Central memory CD8-positive, alpha-beta T cell (primary cell): ENCODE results near the gene FHL2.
"Not testable (repeated sequence)": the region's sequence is repeated elsewhere in the genome, so short reads cannot be mapped to it uniquely, and the experiment has no call there.

Experiments
- ATAC-seq: fragments of 150-1000 bp; cut with Tn5 transposase; replicated peaks from 2 replicates; pipeline ENCODE4 v1.10.0; 2022; ENCODE audit warnings: mild to moderate bottlenecking, moderate FRiP score, moderate number of reproducible peaks; ENCODE audit not compliant: poor library complexity, severe bottlenecking; ENCODE audit errors: extremely low read depth
- DNase-seq, 2 donors: peaks; one replicate each; pipeline ENCODE4 v3.0.0; 2021; ENCODE audit warnings: low spot score in 2 of 2
- H3K27ac Mint-ChIP-seq: one replicate; pipeline ENCODE4 v1.8.0; 2022; ENCODE audit warnings: low read depth, mild to moderate bottlenecking, moderate library complexity, mixed read lengths
- H3K27me3 Mint-ChIP-seq: one replicate; pipeline ENCODE4 v1.8.0; 2022; ENCODE audit warnings: mixed read lengths
- H3K36me3 Mint-ChIP-seq: one replicate; pipeline ENCODE4 v1.8.0; 2022; ENCODE audit warnings: mild to moderate bottlenecking, moderate library complexity, mixed read lengths; ENCODE audit not compliant: insufficient read depth
- H3K4me1 Mint-ChIP-seq: one replicate; pipeline ENCODE4 v1.8.0; 2022; ENCODE audit warnings: mixed read lengths
- H3K4me3 Mint-ChIP-seq: one replicate; pipeline ENCODE4 v1.8.0; 2022; ENCODE audit warnings: mild to moderate bottlenecking, moderate library complexity, mixed read lengths
- H3K9me3 Mint-ChIP-seq: one replicate; pipeline ENCODE4 v1.8.0; 2022; ENCODE audit warnings: mixed read lengths

Gene FHL2

DNA sequence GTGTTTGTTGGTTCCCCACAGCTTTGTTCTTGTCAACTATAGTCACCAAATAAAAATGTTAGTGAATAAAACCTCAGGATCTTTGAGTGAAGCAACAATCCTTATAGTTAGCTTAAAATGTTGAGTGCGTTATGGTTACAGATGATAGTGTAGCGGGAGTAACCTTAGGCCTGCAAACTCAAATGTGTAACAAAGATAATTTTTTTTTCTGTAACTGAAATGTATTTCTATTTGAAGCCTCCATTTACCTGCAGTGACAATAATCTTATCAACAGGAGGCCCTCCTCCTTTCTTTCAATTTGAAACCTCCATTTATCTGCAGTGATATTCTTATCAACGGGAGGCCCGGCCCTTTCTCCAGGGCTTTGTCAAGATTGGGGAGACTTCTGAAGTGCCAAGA is 64.6 kb downstream of the FHL2 start:
- H3K4me3 Mint-ChIP-seq, result no peak overlapping the region
- no peaks in the 10 kb centered on the region for H3K9me3 Mint-ChIP-seq
- no peak for DNase-seq
- H3K4me1 Mint-ChIP-seq, result peaks cover 24% of the 10 kb centered on the region
- H3K27ac Mint-ChIP-seq, result no peak overlapping the region
- no peaks in the 10 kb centered on the region for H3K27me3 Mint-ChIP-seq
- ATAC-seq, result no peak
- peaks cover 27% of the 10 kb centered on the region for H3K36me3 Mint-ChIP-seq

- peaks cover 13% of the 10 kb centered on the region for H3K36me3 Mint-ChIP-seq
- no peaks in the 10 kb centered on the region for H3K27me3 Mint-ChIP-seq
- peak overlapping the region; percentile 78 for H3K4me3 Mint-ChIP-seq
- DNase-seq (no peak), ATAC-seq (no peak)
- peaks cover 20% of the 10 kb centered on the region for H3K4me1 Mint-ChIP-seq
- H3K9me3 Mint-ChIP-seq, result no peaks in the 10 kb centered on the region
- peak overlapping the region; percentile 73 for H3K27ac Mint-ChIP-seq
Observed at GRCh38 chr2:105330681-105331375, 68.0 kb downstream of the FHL2 start.

DNA sequence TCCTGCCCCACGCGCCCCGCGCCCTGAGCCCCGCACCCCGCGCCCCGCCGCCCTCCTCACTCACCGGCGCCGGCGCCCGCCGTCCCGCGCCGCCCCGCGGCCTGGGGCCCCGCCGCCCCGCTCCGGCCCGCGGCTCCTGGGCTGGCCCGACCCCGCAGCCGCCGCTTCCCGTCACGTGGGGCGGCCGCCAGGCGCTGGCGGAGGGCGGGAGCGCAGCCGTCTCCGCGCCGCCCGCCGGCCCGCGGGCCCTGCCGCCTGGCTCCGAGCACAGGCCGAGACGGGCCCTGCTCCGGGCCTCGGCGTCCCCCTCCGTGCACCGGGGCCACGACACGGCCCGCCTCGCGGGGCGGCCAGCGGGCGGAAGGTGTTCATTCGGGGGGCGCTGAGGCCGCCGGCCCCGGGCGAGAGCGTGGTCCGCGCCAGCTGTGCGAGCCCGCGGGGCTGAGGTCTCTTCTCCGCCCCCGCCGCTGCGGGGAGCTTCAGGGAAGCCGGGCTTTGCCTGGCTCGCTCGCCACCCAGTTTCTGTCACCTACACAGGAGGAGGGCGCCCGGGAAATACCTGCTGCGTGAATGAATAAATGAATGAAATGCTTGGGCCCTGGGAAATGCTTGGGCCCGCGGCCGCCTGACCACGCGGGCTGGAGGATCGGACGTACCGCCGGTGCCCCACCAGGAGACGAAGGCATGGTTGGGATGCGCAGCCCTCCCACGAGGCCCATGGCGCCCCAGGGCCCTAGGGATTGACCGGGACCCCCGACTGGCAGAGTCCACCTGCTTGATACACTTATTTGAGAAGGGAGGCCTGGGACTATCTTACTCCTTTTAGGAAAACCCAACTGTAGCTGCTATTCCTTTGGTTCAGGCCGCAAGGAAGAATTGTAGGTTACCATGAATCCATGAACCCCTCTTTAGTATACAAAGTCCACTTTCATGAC is 69.0 kb downstream of the FHL2 start, which contains the start of gene TGFBRAP1:
TGFBRAP1 (minus strand) TSS at position 175 of the 935 bp plus-strand sequence. CDS start 21,434 bp downstream, outside the sequence.
- H3K27me3 Mint-ChIP-seq, result no peaks in the 10 kb centered on the region
- DNase-seq (peak in 1 of 2 donors; percentile 40), ATAC-seq (peak; percentile 83)
- H3K9me3 Mint-ChIP-seq, result no peaks in the 10 kb centered on the region
- H3K4me1 Mint-ChIP-seq, result peaks cover 28% of the 10 kb centered on the region
- peak within 1 kb of the TSS; percentile 73 for H3K27ac Mint-ChIP-seq
- H3K4me3 Mint-ChIP-seq, result peak within 1 kb of the TSS; percentile 79
- H3K36me3 Mint-ChIP-seq, result peaks cover 14% of the 10 kb centered on the region

GRCh38 chr2:105329197-105329554 is 69.7 kb downstream of the FHL2 start:
- Mint-ChIP-seq H3K4me1 (peaks cover 34% of the 10 kb centered on the region), H3K27me3 (no peaks in the 10 kb centered on the region), H3K27ac (peak overlapping the region; percentile 73), H3K36me3 (peaks cover 14% of the 10 kb centered on the region), H3K9me3 (no peaks in the 10 kb centered on the region), H3K4me3 (peak overlapping the region; percentile 79)
- ATAC-seq (peak; percentile 22), DNase-seq (no peak)

DNA sequence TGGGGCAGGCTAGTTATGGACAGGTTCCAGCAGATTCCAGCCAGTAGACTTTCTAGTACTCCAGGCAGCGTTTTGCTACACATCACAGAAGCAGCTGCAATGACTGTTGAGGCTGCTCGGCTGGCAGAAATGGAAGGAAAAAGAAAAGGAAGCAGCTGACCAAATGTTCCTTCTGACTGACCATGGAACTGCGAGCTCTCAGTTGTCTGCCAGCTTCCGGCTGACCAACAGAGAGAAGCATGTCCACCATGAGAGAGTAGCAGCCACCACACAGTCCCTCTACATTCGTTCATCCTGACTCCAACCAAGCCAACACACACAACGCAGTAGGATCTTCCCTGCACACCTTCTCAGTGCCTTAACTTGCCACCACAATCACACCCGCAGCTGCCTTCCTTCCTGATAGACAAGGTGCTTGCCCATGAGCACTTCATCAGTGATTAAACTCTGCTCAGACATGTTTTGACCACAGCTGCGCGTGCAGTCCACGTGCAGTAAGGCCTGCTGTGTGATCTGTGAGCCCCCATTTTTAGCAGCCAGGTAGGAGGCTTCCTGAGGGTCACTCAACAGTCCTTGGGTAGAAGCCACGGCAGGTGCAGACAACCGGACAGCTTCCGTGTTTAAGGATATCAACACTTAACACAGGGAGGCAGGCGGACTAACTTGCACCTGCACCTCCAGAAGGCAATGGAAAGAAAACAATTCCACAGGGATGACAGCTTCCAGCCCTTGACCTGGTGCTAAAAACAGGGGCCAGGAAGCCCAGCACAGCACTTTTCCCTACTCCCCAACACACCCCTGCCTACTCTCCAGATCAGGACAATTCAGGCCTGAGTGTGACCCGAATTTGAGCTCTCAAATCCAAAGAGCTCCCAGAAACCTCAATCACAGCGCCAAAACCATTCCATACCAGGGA is 70.3 kb downstream of the FHL2 start:
- H3K4me3 Mint-ChIP-seq, result peak overlapping the region; percentile 79
- H3K9me3 Mint-ChIP-seq, result no peaks in the 10 kb centered on the region

DNA sequence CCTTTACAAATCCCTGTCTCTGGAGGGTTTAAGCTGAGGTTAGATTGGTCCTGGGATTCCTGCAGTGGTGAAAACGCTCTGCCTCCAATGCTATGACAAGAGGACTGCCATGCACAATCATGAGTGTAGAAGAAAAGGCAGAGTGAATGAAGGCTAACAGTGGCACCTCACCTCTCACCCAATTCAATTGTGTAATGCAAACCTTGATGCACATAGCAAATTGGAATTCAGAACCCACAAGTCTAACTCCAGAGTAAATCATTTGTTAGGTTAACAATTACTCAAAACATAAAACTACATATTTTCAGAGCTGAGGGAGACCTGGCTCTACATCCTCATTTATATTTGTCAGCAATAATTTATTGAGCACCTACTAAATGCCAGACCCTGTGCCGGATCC is 71.2 kb downstream of the FHL2 start:
- ATAC-seq (no peak), DNase-seq (no peak)
- H3K9me3 Mint-ChIP-seq, result no peaks in the 10 kb centered on the region
- H3K27ac Mint-ChIP-seq, result peak overlapping the region; percentile 73
- H3K4me1 Mint-ChIP-seq, result peaks cover 45% of the 10 kb centered on the region
- H3K36me3 Mint-ChIP-seq, result peaks cover 16% of the 10 kb centered on the region
- H3K27me3 Mint-ChIP-seq, result no peaks in the 10 kb centered on the region
- H3K4me3 Mint-ChIP-seq, result peak overlapping the region; percentile 79

More for the DNA sequence above, 70.3 kb downstream of the FHL2 start:
- Mint-ChIP-seq H3K4me1 (peaks cover 39% of the 10 kb centered on the region), H3K36me3 (peaks cover 14% of the 10 kb centered on the region), H3K27ac (peak overlapping the region; percentile 73), H3K27me3 (no peaks in the 10 kb centered on the region)
- ATAC-seq (peak; percentile 45), DNase-seq (peak in 1 of 2 donors; percentile 15)

DNA sequence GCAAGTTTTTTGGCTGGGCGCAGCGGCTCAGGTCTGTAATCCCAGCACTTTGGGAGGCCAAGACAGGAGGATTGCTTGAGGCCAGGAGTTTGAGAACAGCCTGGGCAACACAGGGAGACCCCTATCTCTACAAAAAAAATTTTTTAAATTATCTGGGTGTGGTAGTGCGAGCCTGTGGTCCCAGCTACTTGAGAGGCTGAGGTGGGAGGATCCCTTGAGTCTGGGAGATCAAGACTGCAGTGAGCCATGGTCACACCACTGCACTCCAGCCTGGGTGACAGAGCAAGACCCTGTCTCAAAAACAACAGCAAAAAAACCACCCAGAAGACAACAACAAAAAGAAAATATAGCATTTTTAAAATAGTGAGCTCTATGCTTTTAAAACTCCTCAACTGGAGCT is 71.6 kb downstream of the FHL2 start:
- H3K4me3 Mint-ChIP-seq, result not testable (repeated sequence)
- peak overlapping the region; percentile 73 for H3K27ac Mint-ChIP-seq
- peaks cover 49% of the 10 kb centered on the region for H3K4me1 Mint-ChIP-seq

GRCh38 chr2:105325389-105325963 is 73.4 kb downstream of the FHL2 start:
- Mint-ChIP-seq H3K27ac (no peak overlapping the region), H3K36me3 (peaks cover 14% of the 10 kb centered on the region), H3K4me1 (peaks cover 49% of the 10 kb centered on the region), H3K27me3 (no peaks in the 10 kb centered on the region), H3K4me3 (no peak overlapping the region), H3K9me3 (no peaks in the 10 kb centered on the region)
- no peak for DNase-seq
- no peak for ATAC-seq

More for the DNA sequence above, 71.6 kb downstream of the FHL2 start:
- not testable (repeated sequence) for DNase-seq, H3K27me3 Mint-ChIP-seq, H3K9me3 Mint-ChIP-seq, ATAC-seq
- peaks cover 17% of the 10 kb centered on the region for H3K36me3 Mint-ChIP-seq

- H3K36me3 Mint-ChIP-seq, result peaks cover 9% of the 10 kb centered on the region
- no peaks in the 10 kb centered on the region for H3K27me3 Mint-ChIP-seq
- no peak for DNase-seq
- ATAC-seq, result no peak
- no peak overlapping the region for H3K27ac Mint-ChIP-seq
- H3K4me1 Mint-ChIP-seq, result peaks cover 54% of the 10 kb centered on the region
- H3K4me3 Mint-ChIP-seq, result no peak overlapping the region
- H3K9me3 Mint-ChIP-seq, result no peaks in the 10 kb centered on the region
Observed at GRCh38 chr2:105324732-105325131, 74.1 kb downstream of the FHL2 start.

- ATAC-seq (no peak), DNase-seq (no peak)
- peaks cover 51% of the 10 kb centered on the region for H3K4me1 Mint-ChIP-seq
- no peaks in the 10 kb centered on the region for H3K27me3 Mint-ChIP-seq
- peaks cover 7% of the 10 kb centered on the region for H3K36me3 Mint-ChIP-seq
- no peak overlapping the region for H3K4me3 Mint-ChIP-seq
- H3K9me3 Mint-ChIP-seq, result no peaks in the 10 kb centered on the region
- no peak overlapping the region for H3K27ac Mint-ChIP-seq
Observed at GRCh38 chr2:105324101-105324500, 74.8 kb downstream of the FHL2 start.

GRCh38 chr2:105323111-105323510 is 75.7 kb downstream of the FHL2 start:
- DNase-seq, result no peak
- Mint-ChIP-seq H3K4me1 (peaks cover 47% of the 10 kb centered on the region), H3K27me3 (no peaks in the 10 kb centered on the region), H3K27ac (peak overlapping the region; percentile 36), H3K4me3 (no peak overlapping the region), H3K36me3 (peaks cover 4% of the 10 kb centered on the region), H3K9me3 (no peaks in the 10 kb centered on the region)
- no peak for ATAC-seq
